Panc1 (cell line): ENCODE data around the gene GLT8D2.

Experiments used
- POLR2AphosphoS5 ChIP-seq: IDR thresholded peaks from 2 replicates; pipeline ENCODE4 v1.6.1; 2012; ENCODE audit warnings: mild to moderate bottlenecking, low read depth, low read length, moderate library complexity
- TF ChIP-seq, protein P1 (sequence below): fragments of 450-650 bp; IDR thresholded peaks from 2 replicates; pipeline ENCODE4 v1.5.1; 2017; ENCODE audit warnings: mild to moderate bottlenecking
- TF ChIP-seq, protein P2 (sequence below), 2 experiments: IDR thresholded peaks; 2 replicates each; pipeline ENCODE4 v1.6.1; 2011 to 2012; ENCODE audit warnings: low read depth in 2 of 2, control low read depth in 1 of 2, low read length in 1 of 2, mild to moderate bottlenecking in 1 of 2, moderate library complexity in 1 of 2; ENCODE audit not compliant: insufficient read depth in 1 of 2

GRCh38 chr12:104090685-104091084 is 40.7 kb upstream of the GLT8D2 start:
- TF ChIP-seq, protein P1, sequence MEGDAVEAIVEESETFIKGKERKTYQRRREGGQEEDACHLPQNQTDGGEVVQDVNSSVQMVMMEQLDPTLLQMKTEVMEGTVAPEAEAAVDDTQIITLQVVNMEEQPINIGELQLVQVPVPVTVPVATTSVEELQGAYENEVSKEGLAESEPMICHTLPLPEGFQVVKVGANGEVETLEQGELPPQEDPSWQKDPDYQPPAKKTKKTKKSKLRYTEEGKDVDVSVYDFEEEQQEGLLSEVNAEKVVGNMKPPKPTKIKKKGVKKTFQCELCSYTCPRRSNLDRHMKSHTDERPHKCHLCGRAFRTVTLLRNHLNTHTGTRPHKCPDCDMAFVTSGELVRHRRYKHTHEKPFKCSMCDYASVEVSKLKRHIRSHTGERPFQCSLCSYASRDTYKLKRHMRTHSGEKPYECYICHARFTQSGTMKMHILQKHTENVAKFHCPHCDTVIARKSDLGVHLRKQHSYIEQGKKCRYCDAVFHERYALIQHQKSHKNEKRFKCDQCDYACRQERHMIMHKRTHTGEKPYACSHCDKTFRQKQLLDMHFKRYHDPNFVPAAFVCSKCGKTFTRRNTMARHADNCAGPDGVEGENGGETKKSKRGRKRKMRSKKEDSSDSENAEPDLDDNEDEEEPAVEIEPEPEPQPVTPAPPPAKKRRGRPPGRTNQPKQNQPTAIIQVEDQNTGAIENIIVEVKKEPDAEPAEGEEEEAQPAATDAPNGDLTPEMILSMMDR, result no peak
- no peak for TF ChIP-seq POLR2AphosphoS5
- TF ChIP-seq, protein P2, sequence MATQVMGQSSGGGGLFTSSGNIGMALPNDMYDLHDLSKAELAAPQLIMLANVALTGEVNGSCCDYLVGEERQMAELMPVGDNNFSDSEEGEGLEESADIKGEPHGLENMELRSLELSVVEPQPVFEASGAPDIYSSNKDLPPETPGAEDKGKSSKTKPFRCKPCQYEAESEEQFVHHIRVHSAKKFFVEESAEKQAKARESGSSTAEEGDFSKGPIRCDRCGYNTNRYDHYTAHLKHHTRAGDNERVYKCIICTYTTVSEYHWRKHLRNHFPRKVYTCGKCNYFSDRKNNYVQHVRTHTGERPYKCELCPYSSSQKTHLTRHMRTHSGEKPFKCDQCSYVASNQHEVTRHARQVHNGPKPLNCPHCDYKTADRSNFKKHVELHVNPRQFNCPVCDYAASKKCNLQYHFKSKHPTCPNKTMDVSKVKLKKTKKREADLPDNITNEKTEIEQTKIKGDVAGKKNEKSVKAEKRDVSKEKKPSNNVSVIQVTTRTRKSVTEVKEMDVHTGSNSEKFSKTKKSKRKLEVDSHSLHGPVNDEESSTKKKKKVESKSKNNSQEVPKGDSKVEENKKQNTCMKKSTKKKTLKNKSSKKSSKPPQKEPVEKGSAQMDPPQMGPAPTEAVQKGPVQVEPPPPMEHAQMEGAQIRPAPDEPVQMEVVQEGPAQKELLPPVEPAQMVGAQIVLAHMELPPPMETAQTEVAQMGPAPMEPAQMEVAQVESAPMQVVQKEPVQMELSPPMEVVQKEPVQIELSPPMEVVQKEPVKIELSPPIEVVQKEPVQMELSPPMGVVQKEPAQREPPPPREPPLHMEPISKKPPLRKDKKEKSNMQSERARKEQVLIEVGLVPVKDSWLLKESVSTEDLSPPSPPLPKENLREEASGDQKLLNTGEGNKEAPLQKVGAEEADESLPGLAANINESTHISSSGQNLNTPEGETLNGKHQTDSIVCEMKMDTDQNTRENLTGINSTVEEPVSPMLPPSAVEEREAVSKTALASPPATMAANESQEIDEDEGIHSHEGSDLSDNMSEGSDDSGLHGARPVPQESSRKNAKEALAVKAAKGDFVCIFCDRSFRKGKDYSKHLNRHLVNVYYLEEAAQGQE (IDR thresholded peaks at IDR 0.05; ENCODE audit: insufficient read depth in 1 of 2, low read depth in 2 of 2, low read length in 1 of 2), result no peak
